K562 (cell line): ENCODE results near the gene ZNF24. TPM values are rescaled to one million over a fixed set of nuclear protein-coding genes. Genes with fewer than 3 reads are reported as not detected.

Source experiments
- RAD51 ChIP-seq: fragments of 450-650 bp; IDR thresholded peaks from 2 replicates; pipeline ENCODE4 v1.7.1; 2016; ENCODE audit warnings: low read depth, mild to moderate bottlenecking, borderline replicate concordance
- SRSF1 ChIP-seq: fragments of 200-400 bp; formaldehyde crosslinking; IDR thresholded peaks from 2 replicates; pipeline ENCODE4 v1.6.1; 2017; ENCODE audit warnings: mild to moderate bottlenecking, low read depth, low read length, moderate library complexity
- TCF7 ChIP-seq: sonication (generic); IDR thresholded peaks from 2 replicates; pipeline ENCODE4 v1.6.1; 2016; ENCODE audit warnings: antibody characterized with exemption, borderline replicate concordance
- polyA plus RNA-seq, 8 experiments: library from polyadenylated mRNA; depleted of rRNA in 4 of 8; stranded (reverse) in 5 of 8; unstranded in 3 of 8; fragments of >200 nt; fragmentation: Nextera tagmentation in 2 of 8; fragmentation: Illumina TruSeq in 1 of 8; extraction: Ambion mirVana in 2 of 8; extraction: Trizol in 1 of 8; gene quantifications; 2 replicates each; pipeline versions ENCODE4 v1.2.1 to v1.2.3, GENCODE V29; 2011 to 2014; ENCODE audit warnings: inconsistent platforms in 1 of 8, missing spikeins in 1 of 8
- total RNA-seq, 7 experiments: library from RNA; depleted of rRNA in 6 of 7; stranded (reverse); fragments of >200 nt in 6 of 7; fragmentation: Illumina TruSeq in 2 of 7; extraction: Trizol in 2 of 7; gene quantifications; 2 replicates each; pipeline versions ENCODE4 v1.2.1 to v1.2.3, GENCODE V29; 2011 to 2021; ENCODE audit warnings: low replicate concordance in 1 of 7
- TF ChIP-seq, protein P1 (sequence below): fragments of 450-650 bp; formaldehyde crosslinking; IDR thresholded peaks from 2 replicates; pipeline ENCODE4 v1.4.0; 2020; ENCODE audit warnings: mild to moderate bottlenecking, mixed read lengths
- TF ChIP-seq, protein P2 (sequence below), 2 experiments: fragments of 450-650 bp in 1 of 2; sonication (generic) in 1 of 2; formaldehyde crosslinking in 1 of 2; IDR thresholded peaks; 2 replicates each; pipeline versions ENCODE4 v1.7.1 to v1.9.0; 2016 to 2022; ENCODE audit warnings: inconsistent platforms in 1 of 2, mild to moderate bottlenecking in 1 of 2, missing genetic modification reagents in 1 of 2

The ZNF24 gene
- total and polyA plus RNA-seq, 9 of the 15 experiments (the other 6 are each of a cell fraction or from before 2014, with no cell fraction given), result 35.7 to 72.8 (median 54.1) TPM

DNA sequence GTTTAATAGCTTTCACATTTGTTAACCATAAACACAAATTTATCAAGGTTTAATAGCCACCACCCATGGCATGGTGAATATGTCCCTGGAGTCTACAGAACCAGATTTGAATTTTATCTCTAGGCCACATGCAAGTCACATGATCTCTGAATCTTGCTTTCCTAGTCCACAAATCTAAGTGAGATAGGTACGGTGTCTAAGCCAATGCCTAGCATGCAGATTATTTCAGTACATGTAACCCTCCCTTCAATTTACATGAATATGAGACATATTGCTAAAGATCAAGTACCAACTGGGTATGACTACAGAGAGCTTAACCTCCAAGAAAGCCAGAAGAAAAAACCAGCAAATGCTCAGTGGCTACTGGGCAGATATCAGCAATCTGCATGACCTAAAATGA lies 10.0 kb downstream of the ZNF24 start (continued):
- TF ChIP-seq, protein P1, sequence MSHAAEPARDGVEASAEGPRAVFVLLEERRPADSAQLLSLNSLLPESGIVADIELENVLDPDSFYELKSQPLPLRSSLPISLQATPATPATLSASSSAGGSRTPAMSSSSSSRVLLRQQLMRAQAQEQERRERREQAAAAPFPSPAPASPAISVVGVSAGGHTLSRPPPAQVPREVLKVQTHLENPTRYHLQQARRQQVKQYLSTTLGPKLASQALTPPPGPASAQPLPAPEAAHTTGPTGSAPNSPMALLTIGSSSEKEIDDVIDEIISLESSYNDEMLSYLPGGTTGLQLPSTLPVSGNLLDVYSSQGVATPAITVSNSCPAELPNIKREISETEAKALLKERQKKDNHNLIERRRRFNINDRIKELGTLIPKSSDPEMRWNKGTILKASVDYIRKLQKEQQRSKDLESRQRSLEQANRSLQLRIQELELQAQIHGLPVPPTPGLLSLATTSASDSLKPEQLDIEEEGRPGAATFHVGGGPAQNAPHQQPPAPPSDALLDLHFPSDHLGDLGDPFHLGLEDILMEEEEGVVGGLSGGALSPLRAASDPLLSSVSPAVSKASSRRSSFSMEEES (CRISPR knock-in tag), result peak; percentile 88
- TF ChIP-seq SRSF1 (no peak), TCF7 (no peak), RAD51 (peak; percentile 41; the same call in 1 of the 2 replicates)
- TF ChIP-seq, protein P2, sequence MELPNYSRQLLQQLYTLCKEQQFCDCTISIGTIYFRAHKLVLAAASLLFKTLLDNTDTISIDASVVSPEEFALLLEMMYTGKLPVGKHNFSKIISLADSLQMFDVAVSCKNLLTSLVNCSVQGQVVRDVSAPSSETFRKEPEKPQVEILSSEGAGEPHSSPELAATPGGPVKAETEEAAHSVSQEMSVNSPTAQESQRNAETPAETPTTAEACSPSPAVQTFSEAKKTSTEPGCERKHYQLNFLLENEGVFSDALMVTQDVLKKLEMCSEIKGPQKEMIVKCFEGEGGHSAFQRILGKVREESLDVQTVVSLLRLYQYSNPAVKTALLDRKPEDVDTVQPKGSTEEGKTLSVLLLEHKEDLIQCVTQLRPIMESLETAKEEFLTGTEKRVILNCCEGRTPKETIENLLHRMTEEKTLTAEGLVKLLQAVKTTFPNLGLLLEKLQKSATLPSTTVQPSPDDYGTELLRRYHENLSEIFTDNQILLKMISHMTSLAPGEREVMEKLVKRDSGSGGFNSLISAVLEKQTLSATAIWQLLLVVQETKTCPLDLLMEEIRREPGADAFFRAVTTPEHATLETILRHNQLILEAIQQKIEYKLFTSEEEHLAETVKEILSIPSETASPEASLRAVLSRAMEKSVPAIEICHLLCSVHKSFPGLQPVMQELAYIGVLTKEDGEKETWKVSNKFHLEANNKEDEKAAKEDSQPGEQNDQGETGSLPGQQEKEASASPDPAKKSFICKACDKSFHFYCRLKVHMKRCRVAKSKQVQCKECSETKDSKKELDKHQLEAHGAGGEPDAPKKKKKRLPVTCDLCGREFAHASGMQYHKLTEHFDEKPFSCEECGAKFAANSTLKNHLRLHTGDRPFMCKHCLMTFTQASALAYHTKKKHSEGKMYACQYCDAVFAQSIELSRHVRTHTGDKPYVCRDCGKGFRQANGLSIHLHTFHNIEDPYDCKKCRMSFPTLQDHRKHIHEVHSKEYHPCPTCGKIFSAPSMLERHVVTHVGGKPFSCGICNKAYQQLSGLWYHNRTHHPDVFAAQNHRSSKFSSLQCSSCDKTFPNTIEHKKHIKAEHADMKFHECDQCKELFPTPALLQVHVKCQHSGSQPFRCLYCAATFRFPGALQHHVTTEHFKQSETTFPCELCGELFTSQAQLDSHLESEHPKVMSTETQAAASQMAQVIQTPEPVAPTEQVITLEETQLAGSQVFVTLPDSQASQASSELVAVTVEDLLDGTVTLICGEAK (IDR thresholded peaks at IDR 0.05), result no peak
- TF ChIP-seq, protein P2 (CRISPR knock-in tag; IDR thresholded peaks at IDR 0.05), result no peak
- TF ChIP-seq, all 486 proteins: peak for 4
